COLO668 (cell line): ENCODE results near the gene PARPBP.
"Not testable (repeated sequence)": the region's sequence is repeated elsewhere in the genome, so short reads cannot be mapped to it uniquely, and the experiment has no call there.

Source experiments
- DNase-seq: peaks from one replicate; lab custom pipeline; 2025; ENCODE audit not compliant: unreplicated experiment; lab: John Stamatoyannopoulos, UW

Gene PARPBP

DNA sequence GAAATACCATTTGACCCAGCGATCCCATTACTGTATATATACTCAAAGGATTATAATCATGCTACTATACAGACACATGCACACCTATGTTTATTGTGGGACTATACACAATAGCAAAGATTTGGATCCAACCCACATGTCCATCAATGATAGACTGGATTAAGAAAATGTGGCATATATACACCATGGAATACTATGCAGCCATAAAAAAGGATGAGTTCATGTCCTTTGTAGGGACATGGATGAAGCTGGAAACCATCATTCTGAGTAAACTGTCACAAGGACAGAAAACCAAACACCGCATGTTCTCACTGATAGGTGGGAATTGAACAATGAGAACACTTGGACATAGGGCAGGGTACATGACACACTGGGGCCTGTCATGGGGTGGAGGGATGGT is 120.9 kb downstream of the PARPBP start:
- not testable (repeated sequence) for DNase-seq
